GM18505 (cell line): ENCODE results near the gene CAT.

Source experiments
- ATAC-seq: cut with Tn5 transposase; IDR thresholded peaks from one replicate; pipeline ENCODE4 v1.9.1; 2021; ENCODE audit not compliant: unreplicated experiment
- POLR2A ChIP-seq: IDR thresholded peaks from 4 replicates; pipeline ENCODE4 v1.6.1; 2011; ENCODE audit warnings: borderline replicate concordance; ENCODE audit not compliant: insufficient read depth, insufficient read length; ENCODE audit errors: extremely low read depth

Gene CAT

GRCh38 chr11:34483106-34483874 is 44.6 kb downstream of the CAT start:
- no peak for ATAC-seq
- no peak for TF ChIP-seq POLR2A

GRCh38 chr11:34487430-34487829 is 48.7 kb downstream of the CAT start:
- TF ChIP-seq POLR2A, result no peak
- ATAC-seq, result no peak

- ATAC-seq, result no peak
- no peak for TF ChIP-seq POLR2A
These were observed 50.3 kb downstream of the CAT start for GRCh38 chr11:34488855-34489557.

- ATAC-seq, result no peak
- TF ChIP-seq POLR2A, result no peak
These were observed 51.6 kb downstream of the CAT start for GRCh38 chr11:34490304-34490703.

- no peak for ATAC-seq
- no peak for TF ChIP-seq POLR2A
These were observed 54.2 kb downstream of the CAT start for GRCh38 chr11:34492806-34493414.

- no peak for TF ChIP-seq POLR2A
- ATAC-seq, result no peak
These were observed 54.7 kb downstream of the CAT start for GRCh38 chr11:34493468-34493867.

- no peak for TF ChIP-seq POLR2A
- no peak for ATAC-seq
These were observed 55.3 kb downstream of the CAT start for GRCh38 chr11:34493926-34494595.

GRCh38 chr11:34495239-34495723 is 56.5 kb downstream of the CAT start:
- no peak for ATAC-seq

GRCh38 chr11:34495724-34496377 is 57.1 kb downstream of the CAT start:
- no peak for ATAC-seq

More at GRCh38 chr11:34495239-34495723, 56.5 kb downstream of the CAT start:
- no peak for TF ChIP-seq POLR2A

GRCh38 chr11:34499719-34500500 is 61.2 kb downstream of the CAT start:
- no peak for TF ChIP-seq POLR2A
- no peak for ATAC-seq

More at GRCh38 chr11:34495724-34496377, 57.1 kb downstream of the CAT start:
- no peak for TF ChIP-seq POLR2A

- no peak for TF ChIP-seq POLR2A
These were observed 62.8 kb downstream of the CAT start for GRCh38 chr11:34501500-34501899.

GRCh38 chr11:34501949-34502348 is 63.2 kb downstream of the CAT start:
- no peak for TF ChIP-seq POLR2A

More at GRCh38 chr11:34501500-34501899, 62.8 kb downstream of the CAT start:
- no peak for ATAC-seq

More at GRCh38 chr11:34501949-34502348, 63.2 kb downstream of the CAT start:
- ATAC-seq, result no peak
